ENCODE measurements around the gene PFN4.

DNA sequence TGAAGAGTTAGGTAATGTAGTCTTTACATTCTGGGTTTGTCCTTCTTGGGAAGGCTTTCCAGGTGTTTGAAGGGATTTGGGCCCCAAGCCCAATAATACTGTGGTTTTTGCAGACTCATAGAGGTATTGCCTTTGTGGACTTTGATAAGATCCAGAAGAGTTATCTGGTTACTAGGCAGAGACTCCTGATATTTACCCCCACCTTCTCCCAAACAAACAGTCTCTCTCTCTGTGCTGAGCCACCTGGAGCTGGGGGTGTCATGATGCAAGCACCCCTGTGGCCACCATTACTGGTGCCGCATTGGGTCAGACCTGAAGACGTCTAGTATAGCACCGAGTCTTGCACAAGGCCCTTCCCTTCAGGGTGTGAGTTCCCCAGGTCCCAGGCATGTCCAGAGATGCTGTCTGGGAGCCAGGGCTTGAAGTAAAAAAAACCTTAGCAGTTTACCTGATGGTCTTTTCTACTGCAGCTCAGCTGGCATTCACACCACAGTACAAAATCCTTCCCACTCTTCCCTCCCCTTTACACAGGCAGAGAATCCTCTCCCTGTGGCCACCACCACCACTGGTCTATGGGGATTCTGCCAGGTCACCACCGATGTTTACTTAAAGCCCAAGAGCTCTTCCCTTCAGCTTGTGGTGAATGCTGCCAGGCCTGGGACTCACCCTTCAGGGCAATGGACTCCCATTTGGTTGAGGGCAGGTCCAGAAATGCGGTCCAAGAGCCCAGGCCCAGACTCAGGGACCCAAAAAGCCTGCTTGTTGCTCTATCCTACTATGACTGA, 29.5 kb upstream of the PFN4 start:
- TF ChIP-seq, protein P1, sequence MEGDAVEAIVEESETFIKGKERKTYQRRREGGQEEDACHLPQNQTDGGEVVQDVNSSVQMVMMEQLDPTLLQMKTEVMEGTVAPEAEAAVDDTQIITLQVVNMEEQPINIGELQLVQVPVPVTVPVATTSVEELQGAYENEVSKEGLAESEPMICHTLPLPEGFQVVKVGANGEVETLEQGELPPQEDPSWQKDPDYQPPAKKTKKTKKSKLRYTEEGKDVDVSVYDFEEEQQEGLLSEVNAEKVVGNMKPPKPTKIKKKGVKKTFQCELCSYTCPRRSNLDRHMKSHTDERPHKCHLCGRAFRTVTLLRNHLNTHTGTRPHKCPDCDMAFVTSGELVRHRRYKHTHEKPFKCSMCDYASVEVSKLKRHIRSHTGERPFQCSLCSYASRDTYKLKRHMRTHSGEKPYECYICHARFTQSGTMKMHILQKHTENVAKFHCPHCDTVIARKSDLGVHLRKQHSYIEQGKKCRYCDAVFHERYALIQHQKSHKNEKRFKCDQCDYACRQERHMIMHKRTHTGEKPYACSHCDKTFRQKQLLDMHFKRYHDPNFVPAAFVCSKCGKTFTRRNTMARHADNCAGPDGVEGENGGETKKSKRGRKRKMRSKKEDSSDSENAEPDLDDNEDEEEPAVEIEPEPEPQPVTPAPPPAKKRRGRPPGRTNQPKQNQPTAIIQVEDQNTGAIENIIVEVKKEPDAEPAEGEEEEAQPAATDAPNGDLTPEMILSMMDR (IDR thresholded peaks at IDR 0.05) = no peak
- TF ChIP-seq POLR2A (IDR thresholded peaks at IDR 0.05) = no peak

Data from Peyer's patch (tissue), 4 donors.